ENCODE results near the gene MEOX2.

DNA sequence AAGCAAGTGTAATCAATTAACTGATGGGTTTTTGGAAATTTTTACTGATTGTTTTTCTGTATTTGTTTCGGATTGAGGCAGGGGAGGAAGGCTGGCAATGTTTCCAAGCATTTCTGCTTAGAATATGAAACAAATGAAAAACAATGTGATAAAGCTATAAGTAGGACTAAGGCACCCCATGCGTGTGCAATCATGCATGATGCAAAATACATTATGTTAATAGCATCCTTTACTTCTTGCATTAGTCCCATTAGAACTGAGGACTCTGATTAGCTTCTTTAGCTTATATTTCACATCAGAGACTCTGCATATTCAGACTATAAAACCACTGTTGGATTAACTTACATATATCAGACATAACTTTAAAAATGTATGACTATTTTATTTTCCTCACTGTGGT lies 76.0 kb downstream of the MEOX2 start:
- TF ChIP-seq, protein P1, sequence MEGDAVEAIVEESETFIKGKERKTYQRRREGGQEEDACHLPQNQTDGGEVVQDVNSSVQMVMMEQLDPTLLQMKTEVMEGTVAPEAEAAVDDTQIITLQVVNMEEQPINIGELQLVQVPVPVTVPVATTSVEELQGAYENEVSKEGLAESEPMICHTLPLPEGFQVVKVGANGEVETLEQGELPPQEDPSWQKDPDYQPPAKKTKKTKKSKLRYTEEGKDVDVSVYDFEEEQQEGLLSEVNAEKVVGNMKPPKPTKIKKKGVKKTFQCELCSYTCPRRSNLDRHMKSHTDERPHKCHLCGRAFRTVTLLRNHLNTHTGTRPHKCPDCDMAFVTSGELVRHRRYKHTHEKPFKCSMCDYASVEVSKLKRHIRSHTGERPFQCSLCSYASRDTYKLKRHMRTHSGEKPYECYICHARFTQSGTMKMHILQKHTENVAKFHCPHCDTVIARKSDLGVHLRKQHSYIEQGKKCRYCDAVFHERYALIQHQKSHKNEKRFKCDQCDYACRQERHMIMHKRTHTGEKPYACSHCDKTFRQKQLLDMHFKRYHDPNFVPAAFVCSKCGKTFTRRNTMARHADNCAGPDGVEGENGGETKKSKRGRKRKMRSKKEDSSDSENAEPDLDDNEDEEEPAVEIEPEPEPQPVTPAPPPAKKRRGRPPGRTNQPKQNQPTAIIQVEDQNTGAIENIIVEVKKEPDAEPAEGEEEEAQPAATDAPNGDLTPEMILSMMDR (IDR thresholded peaks at IDR 0.05; ENCODE audit: insufficient read depth, low read depth, low read length) = no peak
- no peak for TF ChIP-seq EZH2 (IDR thresholded peaks at IDR 0.05; ENCODE audit: insufficient read depth, low read length)

All from astrocyte (in vitro differentiated cells and primary cell).